GM11168 (cell line): ENCODE data around the gene FYN.

Experiments
- in situ Hi-C: fragments of 300-500 bp; cut with MboI; formaldehyde crosslinking; loops from one replicate; pipeline ENCODE4 v1.12.0; 2022; ENCODE audit warnings: low sequenced_read_pairs; ENCODE audit not compliant: unreplicated experiment

The FYN gene

DNA sequence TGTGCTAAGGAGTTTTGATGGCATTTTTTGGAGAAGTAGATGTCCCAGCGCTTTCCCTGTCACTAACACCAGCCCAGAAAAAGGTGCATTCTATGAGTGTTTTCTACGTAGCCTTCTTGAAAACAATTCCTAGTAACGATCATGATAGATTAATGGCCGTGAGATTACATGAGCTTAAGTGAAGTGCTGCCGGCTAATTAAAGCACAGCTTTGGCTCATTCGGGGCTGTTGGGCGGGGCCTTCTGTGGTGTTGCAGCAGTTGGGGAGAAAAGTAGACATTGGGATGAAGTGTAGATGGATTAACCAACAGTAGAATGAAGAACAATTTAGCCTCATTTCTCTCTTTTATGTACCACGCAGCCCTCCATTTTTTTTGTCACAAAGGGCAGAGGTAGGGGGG is 246.8 kb downstream of the FYN start:
- in situ Hi-C loops, result no loop called here

DNA sequence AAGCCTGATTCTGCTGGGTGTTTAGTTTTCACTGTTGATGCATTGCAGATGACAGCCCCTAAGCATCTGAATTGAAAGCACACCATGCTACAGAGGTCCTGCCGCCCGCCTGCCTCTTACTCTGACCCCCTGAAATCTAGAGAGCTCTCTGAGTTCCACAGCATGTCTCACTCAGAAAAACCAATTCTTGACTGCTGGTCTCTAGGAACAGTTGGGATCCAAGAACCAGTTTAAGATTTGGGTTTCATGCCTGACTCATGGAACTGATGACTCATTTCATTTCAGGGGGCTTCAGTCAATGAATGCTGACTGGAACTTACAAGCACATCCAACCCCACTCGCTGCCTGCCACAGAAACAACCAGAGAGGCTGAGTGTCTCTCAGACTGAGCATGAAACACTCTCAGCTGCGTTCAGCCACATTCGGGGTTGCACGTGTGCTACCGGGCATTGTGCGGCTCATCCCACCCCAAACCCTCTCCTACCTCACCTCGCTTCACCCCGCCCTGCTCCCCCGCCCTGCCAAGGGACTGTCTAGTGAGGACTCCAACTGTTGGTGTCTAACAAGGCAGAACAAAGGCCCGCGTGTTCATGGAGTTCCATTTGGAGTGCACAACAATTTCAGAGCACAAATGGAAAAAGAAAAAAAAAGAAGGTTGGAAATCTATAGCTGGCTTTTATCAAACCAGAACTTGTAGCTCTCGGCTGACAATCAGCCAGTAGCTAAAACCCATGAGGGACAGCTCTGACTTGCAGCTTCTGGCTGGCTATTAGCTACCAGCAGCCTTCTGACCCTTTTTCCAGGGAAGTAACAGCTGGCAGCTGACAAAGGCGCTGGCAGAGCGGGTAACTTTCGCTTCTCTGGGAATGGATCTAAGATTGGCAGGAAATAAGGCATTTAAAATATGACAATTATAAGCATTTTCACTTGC is 247.5 kb downstream of the FYN start:
- in situ Hi-C loops, result no loop called here

DNA sequence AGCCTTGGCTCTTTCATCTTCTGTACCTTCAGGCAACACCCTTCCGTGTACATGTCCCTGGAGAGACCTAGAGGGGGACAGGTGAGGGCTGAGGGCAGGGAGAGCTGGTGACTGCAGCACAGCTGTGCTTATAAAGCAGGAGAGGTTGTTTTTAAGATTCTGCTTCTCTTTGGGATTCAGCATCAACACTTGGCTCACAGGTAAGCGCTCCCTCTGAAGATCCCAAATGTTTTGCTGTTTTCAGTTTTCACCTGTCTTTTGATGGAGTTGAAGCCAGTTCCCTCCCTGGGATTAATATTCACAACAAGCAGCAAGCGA is 248.2 kb downstream of the FYN start:
- in situ Hi-C loops, result no loop called here

DNA sequence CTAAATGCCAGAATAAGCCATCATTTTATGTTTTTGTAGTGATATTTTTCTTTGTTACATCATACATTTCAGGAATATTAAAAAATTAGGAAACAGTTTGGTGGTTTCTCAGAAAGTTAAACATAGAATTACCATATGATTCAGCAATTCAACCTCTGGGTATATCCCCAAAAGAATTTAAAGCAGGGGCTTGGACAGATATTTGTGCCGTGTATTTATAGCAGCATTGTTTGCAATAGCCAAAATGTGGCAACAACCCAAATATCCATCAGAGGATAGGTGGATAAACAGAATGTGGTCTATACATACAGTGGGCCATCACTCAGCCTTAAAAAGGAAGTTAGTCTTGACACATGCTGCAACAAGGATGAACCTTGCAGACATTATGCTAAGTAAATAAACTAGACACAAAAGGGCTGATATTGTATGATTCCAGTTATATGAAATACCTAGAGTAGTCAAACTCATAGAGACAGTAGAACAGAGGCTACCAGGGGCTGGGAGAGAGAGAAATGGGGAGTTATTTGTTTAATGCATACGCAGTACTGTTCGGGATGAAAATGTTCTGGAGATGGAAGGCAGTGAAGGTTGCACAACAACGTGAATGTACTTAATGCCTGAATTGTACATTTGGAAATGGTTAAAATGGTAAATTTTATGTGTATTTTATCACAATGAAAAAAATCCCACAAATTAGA is 248.7 kb downstream of the FYN start:
- in situ Hi-C loops, result no loop called here

DNA sequence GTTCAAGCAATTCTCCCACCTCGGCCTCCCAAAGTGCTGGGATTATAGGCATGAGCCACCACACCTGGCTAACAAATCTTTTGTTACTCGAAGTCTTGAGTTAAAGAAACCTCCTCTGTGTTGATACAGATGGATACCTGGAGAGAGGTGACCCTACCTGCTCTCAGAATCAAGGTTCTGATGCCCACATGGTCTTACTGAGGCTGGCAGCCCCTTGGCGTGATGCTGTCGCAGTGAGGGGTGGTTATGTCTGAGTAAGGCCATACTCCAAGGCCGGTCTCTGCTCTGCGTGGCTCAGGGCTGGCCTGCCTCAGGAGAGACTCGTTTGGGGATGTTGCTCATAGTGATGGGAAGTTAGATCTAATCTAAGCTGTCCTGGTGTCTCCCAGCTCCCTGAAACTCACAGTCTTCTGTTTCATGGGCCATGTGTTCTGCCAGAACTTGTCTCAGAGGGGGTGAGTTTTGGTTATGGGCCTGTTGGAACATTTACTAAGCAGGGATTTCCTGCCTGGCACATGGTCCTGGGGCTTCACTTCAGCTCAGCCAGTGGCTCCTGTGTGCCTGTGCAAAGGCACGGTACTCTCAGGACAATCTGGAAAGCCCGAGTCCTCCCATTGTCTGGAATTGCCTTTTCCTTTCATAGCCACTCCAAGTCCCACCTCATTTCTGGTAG is 250.1 kb downstream of the FYN start:
- in situ Hi-C loops, result no loop called here

DNA sequence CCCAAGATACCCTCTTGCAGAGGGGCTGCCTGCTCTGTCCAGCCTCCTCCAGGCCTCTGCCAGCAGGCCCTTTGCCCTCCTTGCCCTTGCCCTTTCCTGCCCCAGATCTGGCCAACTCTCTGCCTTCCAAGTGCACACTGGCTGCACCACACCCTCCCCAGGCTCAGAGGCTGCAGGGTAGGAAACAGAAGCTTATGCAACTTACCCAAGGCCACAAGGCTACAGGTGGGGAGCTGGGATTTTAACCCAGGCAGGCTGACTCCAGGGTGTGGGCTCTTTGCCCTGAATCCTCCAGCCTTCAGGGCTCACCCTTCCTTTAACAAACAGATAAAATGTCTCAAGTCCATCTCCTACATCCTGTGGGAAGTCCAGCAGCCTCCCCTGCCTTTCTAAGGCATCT is 253.1 kb downstream of the FYN start:
- in situ Hi-C loops, result no loop called here

DNA sequence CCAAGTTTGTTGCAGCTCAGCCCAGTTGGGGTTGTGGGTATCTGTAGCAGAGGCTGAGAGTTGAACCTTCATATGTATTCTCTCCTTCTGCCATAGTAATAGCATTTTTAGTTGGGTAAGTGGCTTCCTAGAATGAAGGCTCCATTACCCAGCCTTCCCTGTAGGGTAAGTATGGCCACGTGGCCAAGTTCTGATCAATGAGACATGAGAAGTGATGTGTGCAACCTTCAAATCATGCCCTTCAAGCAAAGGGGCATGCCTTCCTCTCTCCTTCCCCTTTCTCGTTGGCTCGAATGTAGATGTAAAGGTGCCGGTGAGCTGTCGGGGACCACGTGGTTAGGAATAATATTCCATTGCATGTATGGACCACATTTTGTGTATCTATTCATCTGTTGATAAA is 254.8 kb downstream of the FYN start:
- in situ Hi-C loops, result no loop called here

DNA sequence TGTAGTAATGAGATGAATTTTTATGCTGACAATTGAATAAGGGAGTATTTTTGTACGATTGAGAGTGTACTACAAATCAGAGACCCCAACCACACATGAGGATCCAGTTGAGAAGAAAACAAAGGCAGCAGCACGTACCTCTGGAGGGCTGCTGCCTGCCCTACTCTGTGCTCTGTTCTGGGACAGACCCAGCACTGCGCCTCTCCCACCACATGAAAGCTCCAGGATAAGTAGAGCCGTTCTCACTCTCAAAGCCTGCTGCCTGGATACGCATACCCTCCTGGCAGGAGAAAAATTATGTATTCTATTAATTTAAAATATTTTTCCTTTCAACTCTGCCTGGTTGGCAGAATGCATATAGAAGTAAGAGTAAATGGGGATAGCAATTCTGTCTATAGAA is 256.1 kb downstream of the FYN start:
- in situ Hi-C loops, result no loop called here

DNA sequence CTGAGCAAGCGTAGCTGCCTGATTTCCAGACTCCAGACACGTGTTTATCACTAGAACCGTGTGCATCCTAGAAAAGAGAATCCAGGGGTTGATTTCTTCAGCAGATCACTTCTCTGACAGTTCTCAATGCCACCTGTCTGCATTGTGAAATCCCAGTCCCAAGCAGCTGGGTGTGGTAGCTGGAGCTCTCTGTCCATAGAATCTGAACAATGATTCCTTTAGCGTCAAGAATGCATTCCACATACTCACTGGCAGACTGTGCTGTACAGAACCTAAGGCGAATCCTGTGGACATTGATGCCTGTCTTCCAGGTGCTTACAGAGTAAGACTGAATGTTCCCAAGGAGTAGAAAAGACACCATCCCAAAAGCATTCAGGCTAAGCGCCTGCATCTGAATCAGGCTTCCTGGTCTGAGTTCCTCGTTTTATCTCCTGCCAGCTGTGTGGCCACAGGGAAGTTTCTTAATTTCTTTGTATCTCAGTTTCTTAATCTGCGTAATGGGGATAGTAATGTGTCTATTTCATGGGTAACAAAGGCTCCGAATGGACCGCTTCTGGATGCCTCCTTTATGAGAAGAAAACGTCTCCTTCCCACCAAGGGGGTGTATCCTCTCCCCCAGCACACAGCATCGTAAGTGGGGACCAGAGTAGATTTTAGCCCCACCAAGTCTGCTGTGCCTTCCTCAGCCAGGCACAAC is 257.2 kb downstream of the FYN start:
- in situ Hi-C loops, result no loop called here

DNA sequence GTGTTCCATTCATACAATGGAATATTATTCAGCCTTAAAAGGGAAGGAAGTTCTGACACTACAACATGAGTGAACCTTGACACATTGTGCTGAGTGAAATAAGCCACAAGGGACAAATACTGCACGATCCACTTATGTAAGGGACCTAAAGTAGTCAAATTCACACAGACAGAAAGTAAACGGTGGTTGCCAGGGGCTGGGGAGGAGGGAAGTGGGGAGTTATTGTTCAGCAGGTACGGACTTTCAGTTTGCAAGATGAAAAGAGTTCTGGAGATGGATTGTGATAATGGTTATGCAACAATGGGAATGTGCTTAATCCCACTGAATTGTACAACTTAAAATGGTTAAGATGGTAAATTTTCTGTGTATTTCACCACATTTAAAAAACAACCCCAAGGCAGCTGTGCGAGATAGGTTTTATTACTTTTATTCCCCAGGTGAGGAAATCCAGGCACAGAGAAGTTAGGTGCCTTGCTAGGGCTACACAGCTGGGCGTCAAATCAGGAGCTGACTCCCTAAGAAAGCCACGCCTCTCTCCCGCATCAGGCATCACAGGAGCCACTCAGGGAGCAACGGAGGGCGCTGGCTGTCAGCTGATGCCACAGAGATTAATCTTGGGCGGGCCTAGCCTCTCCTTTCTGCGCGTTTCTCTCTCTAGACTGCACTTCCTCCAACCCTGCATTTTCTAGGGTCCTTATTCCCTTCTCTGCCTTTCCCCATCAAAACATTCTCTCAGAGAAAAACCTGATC is 258.2 kb downstream of the FYN start:
- in situ Hi-C loops, result no loop called here

DNA sequence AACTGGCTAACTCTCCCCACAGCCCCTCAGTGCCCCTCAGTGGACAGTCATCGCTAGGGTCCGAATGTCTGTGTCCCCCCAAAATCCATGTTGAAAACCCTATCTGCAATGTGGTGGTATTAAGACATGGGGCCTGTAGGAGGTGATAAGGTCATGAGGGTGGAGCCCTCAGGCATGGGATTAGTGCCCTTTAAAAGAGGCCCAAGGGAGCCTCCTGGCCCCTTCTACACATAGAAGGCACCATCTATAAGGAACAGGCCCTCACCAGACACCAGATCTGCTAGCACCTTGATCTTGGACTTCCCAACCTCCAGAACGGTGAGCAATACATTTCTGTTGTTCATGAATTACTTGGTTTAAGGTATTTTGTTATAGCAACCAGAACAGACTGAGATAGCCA is 260.9 kb downstream of the FYN start:
- in situ Hi-C loops, result no loop called here

DNA sequence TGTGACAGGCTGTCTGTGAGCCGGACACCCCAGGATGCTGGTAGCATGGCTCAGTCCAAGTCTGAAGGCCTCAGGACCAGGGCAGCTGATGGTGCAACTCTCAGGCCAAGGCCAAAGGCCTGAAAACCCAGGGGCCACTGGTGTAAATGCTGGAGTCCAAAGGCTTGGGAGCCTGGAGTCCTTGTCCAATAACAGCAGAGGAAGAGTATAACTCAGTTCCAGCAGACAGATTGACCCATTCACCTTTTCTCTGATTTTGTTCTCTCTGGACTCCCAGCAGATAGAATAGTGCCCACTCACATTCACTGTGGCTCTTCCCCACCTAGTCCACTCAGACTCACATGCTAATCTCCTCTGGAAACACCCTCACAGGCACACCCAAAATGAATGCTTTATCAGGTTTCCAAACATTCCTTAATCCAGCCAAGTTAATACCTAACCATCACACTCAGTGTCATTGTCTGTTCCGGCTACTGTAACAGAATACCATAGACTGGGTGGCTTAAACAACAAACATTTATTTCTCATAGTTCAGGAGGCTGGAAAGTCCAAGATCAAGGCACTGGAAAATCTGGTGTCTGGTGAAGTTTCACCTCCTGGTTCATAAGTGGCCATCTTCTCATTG is 262.6 kb downstream of the FYN start:
- in situ Hi-C loops, result no loop called here
